Sigmoid colon (tissue), 7 donors: ENCODE data around the gene UGT2B10. TPM values are rescaled to one million over a fixed set of nuclear protein-coding genes. Genes with fewer than 3 reads are reported as not detected.

Experiments
- DNase-seq: peaks from one replicate; pipeline ENCODE4 v3.0.0-alpha.2; 2019
- H3K27ac ChIP-seq, 4 donors: fragments of 200-600 bp; sonication (generic); one replicate each; pipeline ENCODE4 v1.5.1; 2016 to 2019; ENCODE audit warnings: mild to moderate bottlenecking in 1 of 4
- H3K27me3 ChIP-seq, 3 donors: fragments of 200-600 bp; sonication (generic); one replicate each; pipeline ENCODE4 v1.5.1; 2019; ENCODE audit warnings: mild to moderate bottlenecking in 1 of 3
- H3K36me3 ChIP-seq, 4 donors: fragments of 200-600 bp; sonication (generic); one replicate each; pipeline ENCODE4 v1.5.1; 2016 to 2019
- H3K4me1 ChIP-seq, 4 donors: fragments of 200-600 bp; sonication (generic); one replicate each; pipeline ENCODE4 v1.5.1; 2017 to 2019
- H3K4me3 ChIP-seq, 4 donors: fragments of 200-600 bp; sonication (generic); one replicate each; pipeline ENCODE4 v1.5.1; 2017 to 2019; ENCODE audit warnings: mild to moderate bottlenecking in 2 of 4, moderate library complexity in 1 of 4
- H3K9me3 ChIP-seq, 4 donors: fragments of 200-600 bp in 3 of 4; sonication (generic) in 3 of 4; one replicate each; pipeline versions ENCODE4 v1.5.1 to v1.6.1; 2013 to 2019
- CTCF ChIP-seq, 4 experiments: fragments of 450-650 bp in 3 of 4; fragments of 200-600 bp in 1 of 4; IDR thresholded peaks; one replicate each; pipeline ENCODE4 v1.5.1; 2016 to 2019; ENCODE audit warnings: antibody characterized with exemption in 4 of 4, mild to moderate bottlenecking in 3 of 4, moderate library complexity in 2 of 4
- EP300 ChIP-seq, 4 donors: sonication (generic); formaldehyde crosslinking; IDR thresholded peaks; one replicate each; pipeline ENCODE4 v1.6.1; 2017; ENCODE audit warnings: antibody characterized with exemption in 4 of 4
- POLR2A ChIP-seq, 2 donors: fragments of 450-650 bp; IDR thresholded peaks; one replicate each; pipeline ENCODE4 v1.6.1; 2016; ENCODE audit warnings: antibody characterized with exemption in 2 of 2, mild to moderate bottlenecking in 2 of 2, moderate library complexity in 2 of 2
- POLR2AphosphoS5 ChIP-seq, 4 donors: sonication (generic); formaldehyde crosslinking; IDR thresholded peaks; one replicate each; pipeline ENCODE4 v1.6.1; 2017; ENCODE audit warnings: antibody characterized with exemption in 4 of 4
- WGBS, 2 donors: extraction: QIAGEN DNeasy Blood & Tissue Kit; methylation state at CpG; one replicate each; pipeline ENCODE4 v1.1.7; 2013; 5-methylcytosine and 5-hydroxymethylcytosine counted together
- intact Hi-C: fragments of 100-400 bp; cut with DNase I; formaldehyde crosslinking; loops from one replicate; pipeline ENCODE4 v1.15.1; 2023
- polyA plus RNA-seq, 3 donors: library from polyadenylated mRNA; stranded (reverse); fragments of 200-250 nt; gene quantifications; one replicate each; pipeline ENCODE4 v1.2.3, GENCODE V29; 2013
- total RNA-seq, 4 donors: library from RNA; depleted of rRNA; stranded (reverse); fragments of >200 nt; gene quantifications; one replicate each; pipeline ENCODE4 v1.1.0, GENCODE V29; 2016
- donor health status: healthy with polysubstance abuse.
- donor health status: Bipolar disorder and iron deficiency.
- donor health status: healthy.

Gene UGT2B10
- total and polyA plus RNA-seq, 7 donors: 0.07 to 0.60 (median 0.46) TPM; not detected in 4

GRCh38 chr4:68864438-68865187 lies 48.8 kb downstream of the UGT2B10 start:
- Histone ChIP-seq H3K9me3 (no peaks in the 10 kb centered on the region), H3K27ac (no peak overlapping the region), H3K4me3 (no peak overlapping the region), H3K27me3 (no peaks in the 10 kb centered on the region), H3K4me1 (no peaks in the 10 kb centered on the region), H3K36me3 (no peaks in the 10 kb centered on the region)
- no peak for DNase-seq
- 16 to 63% methylated on average over 6 of the region's 6 CpGs for WGBS, 2 donors
- intact Hi-C loops: no loop called here
- TF ChIP-seq POLR2AphosphoS5 (IDR thresholded peaks at IDR 0.05) (no peak), POLR2A (IDR thresholded peaks at IDR 0.05) (no peak), CTCF (IDR thresholded peaks at IDR 0.05) (no peak), EP300 (IDR thresholded peaks at IDR 0.05) (no peak)

- H3K9me3 ChIP-seq: no peaks in the 10 kb centered on the region
- intact Hi-C loops: no loop called here
- TF ChIP-seq POLR2AphosphoS5 (IDR thresholded peaks at IDR 0.05) (no peak), EP300 (IDR thresholded peaks at IDR 0.05) (no peak), CTCF (IDR thresholded peaks at IDR 0.05) (no peak), POLR2A (IDR thresholded peaks at IDR 0.05) (no peak)
- H3K4me3 ChIP-seq: no peak overlapping the region
- no peaks in the 10 kb centered on the region for H3K4me1 ChIP-seq
- 17 to 61% methylated on average over 4 of the region's 4 CpGs for WGBS, 2 donors
- no peak overlapping the region for H3K27ac ChIP-seq
- no peaks in the 10 kb centered on the region for H3K36me3 ChIP-seq
- no peak for DNase-seq
- no peaks in the 10 kb centered on the region for H3K27me3 ChIP-seq
Observed at GRCh38 chr4:68865188-68865638, 49.4 kb downstream of the UGT2B10 start.

- WGBS, 2 donors: 49 to 69% methylated on average over 5 of the region's 5 CpGs
- Histone ChIP-seq H3K4me1 (no peaks in the 10 kb centered on the region), H3K27me3 (no peaks in the 10 kb centered on the region), H3K36me3 (no peaks in the 10 kb centered on the region), H3K27ac (no peak overlapping the region), H3K4me3 (no peak overlapping the region), H3K9me3 (no peaks in the 10 kb centered on the region)
- TF ChIP-seq POLR2AphosphoS5 (IDR thresholded peaks at IDR 0.05) (no peak), CTCF (IDR thresholded peaks at IDR 0.05) (no peak), POLR2A (IDR thresholded peaks at IDR 0.05) (no peak), EP300 (IDR thresholded peaks at IDR 0.05) (no peak)
- DNase-seq: no peak
- intact Hi-C loops: no loop called here
Observed at GRCh38 chr4:68865760-68866159, 50.0 kb downstream of the UGT2B10 start.

- intact Hi-C loops: no loop called here
- DNase-seq: no peak
- H3K27ac ChIP-seq: no peak overlapping the region
- H3K9me3 ChIP-seq: no peaks in the 10 kb centered on the region
- no peaks in the 10 kb centered on the region for H3K4me1 ChIP-seq
- H3K4me3 ChIP-seq: no peak overlapping the region
- no peaks in the 10 kb centered on the region for H3K36me3 ChIP-seq
- no peak for TF ChIP-seq POLR2AphosphoS5 (IDR thresholded peaks at IDR 0.05)
- TF ChIP-seq EP300 (IDR thresholded peaks at IDR 0.05): no peak
- no peaks in the 10 kb centered on the region for H3K27me3 ChIP-seq
- WGBS, 2 donors: 94% methylated on average over 8 of the region's 8 CpGs
Observed at GRCh38 chr4:68869274-68869773, 53.5 kb downstream of the UGT2B10 start.

- H3K4me1 ChIP-seq: no peaks in the 10 kb centered on the region
- no peaks in the 10 kb centered on the region for H3K36me3 ChIP-seq
- intact Hi-C loops: no loop called here
- TF ChIP-seq CTCF (IDR thresholded peaks at IDR 0.05): no peak
- TF ChIP-seq POLR2A (IDR thresholded peaks at IDR 0.05): no peak
- no peak for TF ChIP-seq POLR2AphosphoS5 (IDR thresholded peaks at IDR 0.05)
- no peak for TF ChIP-seq EP300 (IDR thresholded peaks at IDR 0.05)
- WGBS, 2 donors: 8 to 51% methylated on average over 2 of the region's 2 CpGs
- DNase-seq: no peak
- H3K4me3 ChIP-seq: no peak overlapping the region
- no peak overlapping the region for H3K27ac ChIP-seq
- H3K9me3 ChIP-seq: no peaks in the 10 kb centered on the region
- H3K27me3 ChIP-seq: no peaks in the 10 kb centered on the region
Observed at GRCh38 chr4:68871809-68872642, 56.2 kb downstream of the UGT2B10 start.
